Nephron (organoid): ENCODE results near the gene DHRS3.

Source experiments
- H3K27ac Mint-ChIP-seq, 3 experiments: 2 replicates each; pipeline ENCODE4 v1.8.0; 2020; ENCODE audit warnings: mixed read lengths in 3 of 3, mild to moderate bottlenecking in 2 of 3, moderate library complexity in 1 of 3
- H3K27me3 Mint-ChIP-seq: 2 replicates; pipeline ENCODE4 v1.8.0; 2021; ENCODE audit warnings: low read depth, mild to moderate bottlenecking, moderate library complexity, mixed read lengths
- H3K36me3 Mint-ChIP-seq: 2 replicates; pipeline ENCODE4 v1.8.0; 2020; ENCODE audit warnings: low read depth, mixed read lengths
- H3K4me1 Mint-ChIP-seq: 2 replicates; pipeline ENCODE4 v1.8.0; 2020; ENCODE audit warnings: mixed read lengths
- H3K4me3 Mint-ChIP-seq, 3 experiments: 2 replicates each; pipeline ENCODE4 v1.8.0; 2020; ENCODE audit warnings: mild to moderate bottlenecking in 3 of 3, mixed read lengths in 3 of 3, moderate library complexity in 2 of 3
- H3K9me3 Mint-ChIP-seq: 2 replicates; pipeline ENCODE4 v1.8.0; 2020; ENCODE audit warnings: mixed read lengths
- CTCF ChIP-seq, 3 experiments: fragments of 200-600 bp; sonication (generic); IDR thresholded peaks; one replicate each; pipeline ENCODE4 v1.5.0; 2021; ENCODE audit warnings: antibody characterized with exemption in 3 of 3; ENCODE audit not compliant: unreplicated experiment in 3 of 3

DHRS3 gene

GRCh38 chr1:12617901-12618660 is at the start of gene DHRS3:
TSS of gene DHRS3 (minus strand) at chr1:12618210. CDS start at chr1:12617348, 862 bp downstream.
- Mint-ChIP-seq H3K36me3 (peaks cover 19% of the 10 kb centered on the region), H3K27me3 (peaks cover 3% of the 10 kb centered on the region), H3K27ac (peak within 1 kb of the TSS; percentile 96 to 100 (median 99)), H3K9me3 (no peaks in the 10 kb centered on the region), H3K4me3 (peak within 1 kb of the TSS; percentile 98 to 100 (median 99)), H3K4me1 (peaks cover 61% of the 10 kb centered on the region)
- TF ChIP-seq CTCF (IDR thresholded peaks at IDR 0.05; ENCODE audit: unreplicated experiment in 3 of 3): no peak

- H3K4me3 Mint-ChIP-seq: no peak overlapping the region
Observed at GRCh38 chr1:12666141-12666735, 48.2 kb upstream of the DHRS3 start.

GRCh38 chr1:12665511-12665910 is 47.5 kb upstream of the DHRS3 start:
- no peak overlapping the region for H3K4me3 Mint-ChIP-seq
- H3K36me3 Mint-ChIP-seq: no peaks in the 10 kb centered on the region
- H3K27ac Mint-ChIP-seq: no peak overlapping the region
- TF ChIP-seq CTCF (IDR thresholded peaks at IDR 0.05; ENCODE audit: unreplicated experiment in 3 of 3): no peak
- peaks cover 6% of the 10 kb centered on the region for H3K27me3 Mint-ChIP-seq
- peaks cover 10% of the 10 kb centered on the region for H3K9me3 Mint-ChIP-seq
- peaks cover 20% of the 10 kb centered on the region for H3K4me1 Mint-ChIP-seq

More at GRCh38 chr1:12666141-12666735, 48.2 kb upstream of the DHRS3 start:
- peaks cover 27% of the 10 kb centered on the region for H3K4me1 Mint-ChIP-seq
- H3K36me3 Mint-ChIP-seq: no peaks in the 10 kb centered on the region
- no peak for TF ChIP-seq CTCF (IDR thresholded peaks at IDR 0.05; ENCODE audit: unreplicated experiment in 3 of 3)
- H3K9me3 Mint-ChIP-seq: peaks cover 12% of the 10 kb centered on the region
- peaks cover 6% of the 10 kb centered on the region for H3K27me3 Mint-ChIP-seq
- no peak overlapping the region for H3K27ac Mint-ChIP-seq

- Mint-ChIP-seq H3K9me3 (peaks cover 2% of the 10 kb centered on the region), H3K36me3 (no peaks in the 10 kb centered on the region), H3K27me3 (peaks cover 11% of the 10 kb centered on the region), H3K4me3 (no peak overlapping the region), H3K4me1 (peaks cover 11% of the 10 kb centered on the region), H3K27ac (no peak overlapping the region)
- TF ChIP-seq CTCF (IDR thresholded peaks at IDR 0.05; ENCODE audit: unreplicated experiment in 3 of 3): no peak
Observed at GRCh38 chr1:12662556-12662955, 44.5 kb upstream of the DHRS3 start.

GRCh38 chr1:12661606-12662219 is 43.7 kb upstream of the DHRS3 start:
- TF ChIP-seq CTCF (IDR thresholded peaks at IDR 0.05; ENCODE audit: unreplicated experiment in 3 of 3): no peak
- H3K4me1 Mint-ChIP-seq: peaks cover 11% of the 10 kb centered on the region
- H3K36me3 Mint-ChIP-seq: no peaks in the 10 kb centered on the region
- H3K4me3 Mint-ChIP-seq: no peak overlapping the region
- peaks cover 11% of the 10 kb centered on the region for H3K27me3 Mint-ChIP-seq
- H3K9me3 Mint-ChIP-seq: peaks cover 2% of the 10 kb centered on the region
- H3K27ac Mint-ChIP-seq: no peak overlapping the region
